Stimulated activated CD8-positive, alpha-beta memory T cell treated with anti-CD3 and anti-CD28 coated beads, Interleukin-12 subunit alpha, Interleukin-12 subunit beta, amount 100 ng/mL, for 24 hours (primary cell): ENCODE data around the gene INPP4A.

Source experiments
- DNase-seq: peaks from one replicate; pipeline ENCODE4 v3.0.0-alpha.2; 2020; ENCODE audit errors: extremely low read depth

The INPP4A gene

DNA sequence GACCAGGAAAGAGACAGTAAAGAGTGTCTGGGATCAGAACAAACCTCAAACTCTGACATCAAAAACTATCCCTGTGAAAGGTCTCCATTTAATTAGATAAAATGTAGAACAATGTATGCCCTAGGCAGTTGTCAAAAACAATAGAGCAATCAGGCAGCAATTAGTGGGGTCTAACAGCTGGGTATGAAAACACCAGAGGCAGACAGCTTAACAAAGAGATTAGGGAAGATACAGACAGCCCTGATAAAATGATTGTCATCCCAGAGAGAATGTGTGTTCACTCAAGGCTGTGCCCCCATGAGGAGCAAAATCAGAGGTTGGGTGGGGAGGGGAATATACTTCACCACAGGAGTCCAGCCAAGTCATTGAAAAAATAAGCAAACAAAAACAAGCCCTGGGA lies 50.0 kb downstream of the INPP4A start:
- DNase-seq = no peak

DNA sequence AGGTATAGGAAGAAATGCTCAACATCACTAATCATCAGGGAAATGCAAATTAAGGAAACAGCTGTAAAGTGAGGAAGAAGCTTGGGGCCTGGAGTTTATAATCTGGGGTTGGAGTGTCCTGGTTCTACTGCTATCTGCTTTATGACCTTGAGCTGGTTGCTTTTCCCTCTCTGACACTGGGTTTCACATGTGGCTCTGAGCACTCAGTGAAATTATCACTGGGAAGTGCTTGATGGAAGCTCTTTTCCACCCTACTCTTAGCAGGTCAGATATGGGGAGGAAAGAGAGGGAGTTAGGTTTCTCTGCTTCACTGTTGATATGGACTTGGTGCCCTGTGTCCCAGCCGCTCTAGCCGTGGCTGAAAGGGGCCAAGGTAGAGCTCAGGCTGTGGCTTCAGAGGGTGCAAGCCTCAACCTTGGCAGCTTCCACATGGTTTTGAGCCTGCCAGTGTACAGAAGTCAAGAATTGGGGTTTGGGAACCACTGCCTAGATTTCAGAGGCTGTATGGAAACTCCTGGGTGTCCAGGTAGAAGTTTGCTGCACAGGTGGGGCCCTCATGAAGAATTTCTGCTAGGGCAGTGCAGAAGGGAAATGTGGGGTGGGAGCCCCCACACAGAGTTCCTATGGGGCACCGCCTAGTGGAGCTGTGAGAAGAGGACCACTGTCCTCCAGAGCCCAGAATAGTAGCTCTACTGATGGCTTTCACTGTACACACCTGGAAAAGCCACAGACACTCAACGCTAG lies 52.3 kb downstream of the INPP4A start:
- no peak for DNase-seq

DNA sequence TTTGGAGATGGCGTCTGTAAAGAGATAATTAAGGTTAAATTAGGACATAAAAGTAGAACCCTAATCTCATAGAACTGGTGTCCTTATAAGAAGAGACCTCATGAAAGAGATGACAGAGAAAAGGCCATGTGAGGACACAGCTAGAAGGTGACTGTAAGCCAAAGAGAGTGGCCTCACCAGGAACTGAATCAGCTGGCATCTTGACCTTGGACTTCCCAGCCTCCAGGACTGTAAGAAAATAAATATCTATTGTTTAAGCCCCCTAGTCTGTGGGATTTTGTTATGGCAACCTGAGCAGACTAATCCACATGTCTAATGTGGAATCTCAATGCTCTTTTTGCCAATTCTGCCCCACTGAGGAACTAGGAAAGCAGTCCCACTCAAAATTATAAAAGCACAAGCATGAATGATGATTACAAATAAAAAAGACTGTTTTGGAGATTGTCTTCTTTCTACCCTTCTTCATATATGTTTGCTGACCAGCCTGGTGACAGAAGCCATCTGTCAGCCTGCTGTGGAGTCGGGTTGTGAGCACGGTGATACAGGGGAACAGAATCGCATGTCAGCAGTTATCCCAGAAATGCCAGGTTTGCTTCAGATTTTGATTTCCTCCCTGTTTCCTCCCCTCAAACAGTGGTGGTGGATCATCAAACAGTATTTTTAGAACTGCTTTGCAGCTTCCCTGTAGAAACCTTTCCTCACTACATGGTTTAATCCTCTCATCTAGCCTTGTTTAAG lies 54.2 kb downstream of the INPP4A start:
- no peak for DNase-seq

DNA sequence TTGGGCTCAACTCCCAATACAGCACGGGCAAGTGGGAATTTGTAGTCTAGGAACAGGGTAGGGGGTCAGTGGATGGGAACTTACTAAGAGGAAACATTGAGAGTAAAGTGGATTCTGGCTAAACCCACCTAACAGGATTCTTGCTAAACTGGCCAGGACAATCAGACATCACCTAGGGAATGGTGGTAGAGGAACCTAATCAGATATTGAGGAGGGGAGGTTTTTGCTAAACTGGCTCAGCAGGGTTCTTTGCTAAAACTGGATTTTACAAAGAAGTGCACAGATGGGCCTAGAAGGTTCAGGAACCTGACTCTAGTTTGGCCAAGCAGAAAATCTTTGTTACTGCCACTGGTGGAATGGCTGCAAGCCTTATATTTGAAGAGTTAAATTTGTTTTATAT lies 55.9 kb downstream of the INPP4A start:
- no peak for DNase-seq

DNA sequence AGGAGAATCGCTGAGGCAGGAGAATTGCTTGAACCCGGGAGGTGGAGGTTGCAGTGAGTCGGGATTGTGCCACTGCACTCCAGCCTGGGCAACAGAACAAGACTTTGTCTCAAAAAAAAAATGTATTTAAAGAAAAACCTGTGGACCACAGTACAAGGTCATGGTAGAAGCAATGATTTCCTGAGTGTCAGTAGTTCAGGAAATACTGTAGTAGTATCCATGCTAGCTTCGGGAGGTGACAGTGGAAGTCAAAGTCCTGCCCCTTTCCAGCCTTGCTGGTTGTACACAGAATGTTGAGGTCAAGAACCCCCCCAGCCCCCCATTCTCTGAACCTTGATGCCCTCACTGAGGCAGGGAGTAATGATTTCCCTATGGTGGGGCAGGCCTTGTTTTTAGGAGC lies 56.6 kb downstream of the INPP4A start:
- no peak for DNase-seq

DNA sequence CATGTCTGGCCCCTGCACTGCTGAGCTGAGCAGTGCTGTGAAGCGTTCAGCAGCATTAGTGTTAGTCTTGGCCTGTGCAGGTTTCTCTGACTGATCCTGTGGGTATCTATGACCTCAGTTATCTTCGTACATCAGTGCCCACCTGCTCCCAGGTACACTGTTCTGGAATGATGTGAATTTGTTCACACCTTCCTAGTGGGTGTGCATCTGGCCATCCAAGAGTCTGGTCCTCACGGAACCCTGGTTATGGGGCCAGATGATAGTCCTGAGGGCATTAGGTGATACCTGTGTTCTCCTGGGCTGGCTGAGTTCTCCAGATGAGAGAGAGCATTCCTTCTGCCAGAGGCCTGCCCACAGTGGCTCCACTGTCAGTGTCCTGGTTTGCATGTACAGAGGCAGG lies 57.2 kb downstream of the INPP4A start:
- DNase-seq = no peak

DNA sequence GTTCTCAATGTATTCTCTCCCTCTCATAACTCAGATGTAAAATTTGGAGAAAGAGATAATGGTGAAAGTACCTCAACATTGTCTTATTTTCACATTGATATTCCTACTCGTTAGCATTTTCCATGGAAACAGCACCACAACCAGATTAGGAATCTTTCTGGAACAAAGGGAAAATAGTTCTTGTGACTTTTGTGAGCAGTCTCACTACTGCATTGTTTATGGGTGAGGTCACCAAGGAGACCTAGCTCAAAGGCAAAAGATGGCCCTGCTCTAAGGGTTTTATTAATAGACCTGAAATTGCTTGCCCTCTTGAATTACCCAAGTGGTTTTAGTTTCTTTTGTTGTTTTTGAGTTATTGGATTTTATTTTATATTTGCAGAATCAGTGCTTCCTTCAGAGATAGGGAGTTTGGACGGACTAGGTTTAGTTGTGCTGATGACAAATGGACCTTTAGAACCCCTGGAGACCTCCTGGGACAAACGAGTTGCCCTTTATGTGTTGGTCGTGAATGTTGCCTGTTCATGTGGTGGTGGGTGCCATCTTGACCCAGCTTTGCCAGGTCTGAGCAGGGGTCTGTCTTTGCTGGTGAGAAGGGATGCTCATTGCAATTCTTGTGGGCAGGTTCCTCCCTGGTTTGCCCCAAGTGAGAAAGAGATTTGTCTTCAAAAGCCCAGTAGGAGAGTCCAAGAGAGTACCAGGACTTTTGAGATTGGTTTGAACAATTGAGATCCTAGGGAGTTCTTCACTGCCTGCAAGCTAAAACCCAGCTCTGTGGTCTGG lies 58.1 kb downstream of the INPP4A start:
- no peak for DNase-seq

DNA sequence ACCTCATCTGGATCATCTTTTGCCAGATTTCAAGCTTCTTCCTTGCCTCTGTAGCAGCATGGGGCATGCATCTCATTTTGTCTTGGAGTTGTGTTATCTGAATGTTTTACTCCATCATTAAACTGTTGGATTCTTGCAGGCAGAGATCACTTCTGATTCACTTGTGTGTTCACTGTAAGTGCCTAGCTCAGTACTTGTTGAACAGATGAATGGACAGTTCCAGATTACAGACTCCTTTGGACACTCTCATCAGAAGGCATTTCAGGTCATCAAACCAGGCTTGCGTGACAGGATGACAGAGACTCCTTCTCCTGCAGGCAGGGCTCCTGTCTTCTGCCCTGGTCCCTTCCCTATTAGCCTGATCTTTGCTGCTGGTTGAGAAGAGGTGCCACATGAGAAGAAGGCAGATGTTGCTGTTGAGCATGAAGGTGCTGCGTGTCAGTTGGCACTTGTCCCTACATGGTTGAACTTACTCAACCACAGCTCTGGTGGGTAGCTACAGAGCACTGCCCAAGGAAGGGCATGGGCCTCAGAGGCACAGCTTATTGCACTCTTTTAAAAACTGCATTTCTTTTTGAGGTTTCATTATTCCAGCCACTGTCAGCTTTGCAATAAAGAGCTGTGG lies 58.9 kb downstream of the INPP4A start:
- DNase-seq = no peak

DNA sequence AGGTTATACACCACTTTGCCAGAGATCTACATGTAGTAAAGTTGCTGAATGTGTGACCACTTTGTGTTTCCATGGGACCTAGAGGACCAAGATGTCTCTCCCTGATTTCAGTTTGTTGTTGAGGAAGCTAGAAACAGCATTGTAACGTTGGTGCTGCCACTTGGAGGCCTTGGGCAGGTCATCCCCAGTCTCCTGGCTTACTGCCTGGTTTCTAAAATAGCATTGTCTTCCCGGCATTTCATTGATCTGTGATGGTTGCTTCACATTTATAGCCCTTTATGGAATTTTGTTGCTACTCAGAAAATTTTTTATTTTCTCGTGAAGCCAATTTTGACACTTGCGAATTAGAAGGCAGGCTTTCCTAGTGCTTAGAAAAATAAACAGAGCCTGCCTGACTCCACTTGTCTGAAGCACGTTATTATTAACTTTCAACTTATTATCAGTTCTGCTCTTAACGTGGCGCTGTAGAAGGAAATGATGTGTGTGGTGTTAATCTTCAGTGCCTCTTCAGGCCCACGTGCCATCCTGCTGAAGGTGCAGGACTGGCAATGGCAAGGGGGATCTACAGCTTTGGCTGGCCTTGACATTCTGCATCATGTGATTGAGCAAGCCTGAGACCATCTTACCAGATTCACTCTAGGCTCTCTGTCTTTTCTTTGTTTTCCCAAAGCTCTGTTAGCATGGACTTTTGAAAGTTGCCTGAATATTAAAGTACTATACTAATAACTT lies 59.9 kb downstream of the INPP4A start:
- no peak for DNase-seq

DNA sequence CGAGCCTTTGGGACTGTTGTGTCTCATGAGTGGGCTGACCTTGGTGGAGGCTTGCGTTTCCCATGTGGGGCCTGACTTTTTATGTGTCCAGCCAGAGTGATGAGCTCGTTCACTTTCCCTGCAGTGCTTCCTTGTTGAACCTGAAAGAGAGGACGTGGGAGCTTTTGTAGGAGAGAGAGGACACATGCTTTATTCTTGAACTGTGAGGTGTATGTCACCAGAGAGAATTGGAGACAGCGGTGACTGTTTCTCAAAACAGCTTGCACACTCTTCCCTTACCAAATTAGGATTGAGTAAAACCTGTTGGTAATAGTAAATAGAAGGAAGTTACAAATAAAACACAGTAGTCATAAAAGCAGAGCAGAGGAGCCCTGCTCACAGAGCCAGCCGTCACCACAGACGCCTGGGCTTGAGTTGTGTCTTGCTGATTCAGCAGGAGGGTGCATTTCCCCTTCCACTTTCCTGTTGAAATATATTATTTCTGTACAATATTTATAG lies 60.7 kb downstream of the INPP4A start:
- DNase-seq = no peak

DNA sequence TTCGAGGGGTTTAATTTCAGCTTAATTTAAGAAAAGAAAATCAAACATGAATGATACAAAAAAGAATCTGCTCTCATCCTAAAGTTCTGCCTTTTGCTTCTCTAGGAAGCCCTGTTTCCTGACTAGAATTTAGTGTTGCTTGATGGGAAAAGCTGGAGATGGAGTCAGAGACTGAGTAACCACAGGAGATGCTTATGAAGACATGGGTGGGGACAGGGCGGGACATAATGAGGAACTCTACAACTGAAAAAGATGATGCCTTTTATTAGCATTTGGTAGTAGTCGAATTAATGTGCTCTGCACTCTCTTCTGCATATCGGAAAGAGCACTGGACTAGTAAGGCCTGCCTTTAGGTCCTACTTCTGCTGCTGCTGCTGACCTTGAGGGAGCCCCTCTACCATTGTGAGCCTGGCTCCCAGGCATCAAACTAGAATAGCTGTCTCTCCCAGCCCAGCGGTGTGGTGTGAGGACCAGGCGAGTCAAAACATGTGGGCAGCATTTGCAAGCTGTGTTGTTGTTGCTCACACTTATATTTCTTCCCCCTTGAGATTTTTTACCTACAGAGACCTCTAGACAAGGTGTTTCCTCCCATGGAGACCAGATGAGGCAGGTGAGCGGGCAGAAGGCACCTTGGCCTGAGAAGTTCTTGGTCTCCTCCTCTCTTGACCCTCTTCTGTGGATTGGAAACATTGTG lies 61.5 kb downstream of the INPP4A start:
- DNase-seq = no peak

DNA sequence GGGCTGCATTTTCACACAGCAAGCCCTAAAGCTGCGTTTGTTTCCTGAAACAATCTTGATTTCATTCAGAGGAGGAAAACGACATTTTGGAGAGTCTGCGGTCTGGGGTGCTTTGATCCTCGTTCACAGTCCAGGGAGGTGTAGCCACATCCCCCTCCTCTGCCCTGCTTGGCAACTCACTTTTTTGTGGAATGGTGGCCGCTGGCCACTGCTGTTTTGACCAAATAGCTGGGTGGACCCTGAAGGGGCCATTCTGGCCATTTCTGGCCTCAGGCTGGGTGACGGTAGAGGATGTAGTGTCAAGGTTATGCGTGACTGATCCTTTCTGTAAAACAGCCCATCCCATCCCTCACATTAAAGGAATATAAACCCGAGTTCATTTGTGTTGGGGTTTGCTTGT lies 62.2 kb downstream of the INPP4A start:
- no peak for DNase-seq

DNA sequence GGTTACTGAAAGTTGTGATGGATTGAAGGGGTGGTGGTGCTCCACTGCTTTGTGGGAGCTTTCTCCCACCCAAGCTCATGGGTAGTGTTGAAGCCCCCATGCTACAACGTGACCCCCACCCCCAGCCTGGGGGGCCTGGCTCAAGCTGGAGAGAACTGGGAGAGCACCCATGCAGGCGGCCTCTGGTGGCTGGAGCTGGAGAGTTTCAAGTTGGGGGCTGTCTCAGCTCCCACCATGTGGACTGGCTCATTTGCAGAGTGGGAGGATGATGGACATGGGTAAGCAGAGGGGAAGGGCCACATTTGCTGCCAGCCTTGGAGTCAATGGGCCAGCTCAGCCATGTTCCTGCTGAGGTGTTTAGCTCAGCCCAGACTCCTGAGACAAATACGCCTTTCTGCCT lies 62.8 kb downstream of the INPP4A start:
- DNase-seq = no peak

DNA sequence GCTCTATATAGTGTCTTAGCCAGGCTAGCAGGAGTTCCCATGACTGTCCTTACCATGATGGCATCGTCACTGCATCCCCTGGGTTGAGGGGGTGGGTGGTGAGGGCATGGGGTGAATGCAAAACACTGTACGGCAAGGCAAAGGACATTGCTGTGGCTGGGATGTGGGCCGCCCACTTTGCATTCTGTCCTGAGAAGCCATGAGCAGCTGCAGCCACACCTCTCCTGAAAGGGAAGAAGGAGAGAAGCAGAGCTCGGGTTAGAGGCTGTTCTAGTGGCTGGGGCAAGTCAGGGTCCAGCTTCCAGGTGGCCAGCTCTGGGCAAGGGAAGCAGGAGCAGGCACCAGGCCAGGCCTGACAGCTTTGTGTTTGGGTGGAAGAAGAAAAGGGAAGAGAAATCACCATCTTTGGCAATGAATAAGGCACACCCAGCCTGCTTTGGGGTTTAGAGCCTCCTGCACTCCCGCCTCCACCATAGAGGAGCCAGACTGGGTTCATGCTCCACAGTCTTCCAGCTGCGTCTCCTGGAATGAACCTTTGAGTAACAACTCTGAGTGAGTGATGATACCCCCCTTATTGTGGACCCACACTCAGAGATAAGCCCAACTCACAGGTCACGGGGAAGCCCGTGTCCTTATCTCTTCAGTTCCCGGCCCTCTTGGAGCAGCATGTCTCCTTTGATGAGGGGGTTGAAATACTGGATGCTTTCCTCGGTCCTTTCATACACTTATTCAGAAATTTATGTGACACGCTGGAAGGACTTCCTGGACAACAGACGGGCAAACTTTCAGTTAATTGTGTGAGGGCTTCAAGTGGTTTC lies 63.4 kb downstream of the INPP4A start:
- DNase-seq = no peak

DNA sequence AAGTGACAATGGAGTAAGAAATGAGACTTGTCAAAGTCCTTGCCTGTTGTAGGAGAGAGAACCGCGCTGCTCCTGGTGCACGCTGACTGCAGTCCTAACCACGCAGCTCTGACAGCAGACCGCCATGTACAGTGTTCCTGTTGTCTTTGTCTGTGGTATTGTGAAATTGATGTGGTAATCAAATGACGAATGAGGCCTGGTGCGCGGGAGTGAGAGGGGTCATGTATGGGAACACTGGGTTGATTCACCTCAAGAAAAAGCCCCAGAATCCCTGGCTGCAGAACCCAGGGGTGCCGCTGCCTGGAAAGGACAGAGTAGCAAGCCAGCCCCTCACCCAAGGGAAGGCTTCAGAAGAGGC lies 64.0 kb downstream of the INPP4A start:
- DNase-seq = peak; percentile 42

DNA sequence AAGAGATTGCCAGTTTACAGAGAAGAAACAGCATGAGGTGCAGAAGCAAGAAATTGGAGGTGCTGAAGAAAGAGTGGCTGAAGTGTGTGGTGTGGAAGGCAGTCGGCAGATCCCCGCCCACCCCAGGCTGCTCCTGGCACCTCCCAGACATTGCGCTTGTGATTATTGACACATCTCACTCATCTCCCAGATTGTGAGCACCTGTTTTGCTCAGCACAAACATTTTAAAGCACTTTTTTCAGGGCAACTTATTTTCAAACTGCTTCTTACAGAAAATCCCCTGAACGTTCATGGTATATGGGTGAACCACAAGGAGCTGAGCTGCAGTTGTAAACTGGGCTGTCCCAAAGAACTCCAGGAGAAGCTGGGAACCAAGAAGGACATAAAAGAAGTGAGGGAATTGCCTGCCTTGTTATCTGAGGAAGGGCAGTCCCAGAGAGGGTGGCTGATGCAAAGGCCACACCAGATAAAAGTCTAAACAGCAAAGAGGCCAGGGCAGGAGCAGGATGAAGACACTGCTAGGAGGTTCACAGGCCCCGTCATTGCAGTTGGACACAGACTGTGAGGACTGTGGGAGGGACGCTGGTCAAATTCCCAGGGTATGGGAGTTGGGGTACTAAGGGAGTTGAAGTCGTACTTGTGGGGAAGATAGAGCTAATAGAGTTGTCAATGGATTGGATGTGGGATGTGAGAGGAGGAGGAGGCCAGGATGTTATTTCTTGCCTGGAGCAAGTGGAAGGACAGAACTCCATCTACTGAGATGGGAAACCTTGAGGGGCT lies 65.1 kb downstream of the INPP4A start:
- no peak for DNase-seq

DNA sequence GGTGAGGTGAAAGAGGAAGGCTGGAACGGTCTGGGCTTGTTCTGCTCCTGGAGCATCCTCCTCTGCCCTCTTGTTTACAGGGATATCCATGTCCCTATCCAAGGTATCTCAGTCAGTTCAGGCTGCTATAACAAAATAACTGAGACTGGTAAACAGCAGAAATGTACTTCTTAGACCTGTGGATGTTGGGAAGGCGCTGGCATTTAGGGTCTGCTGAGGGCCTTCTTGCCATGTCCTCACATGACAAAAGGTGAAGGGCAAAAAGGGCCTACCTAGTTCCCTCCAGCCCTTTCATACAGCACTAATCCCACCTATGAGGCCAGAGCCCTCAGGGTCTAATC lies 65.6 kb downstream of the INPP4A start:
- DNase-seq = no peak

DNA sequence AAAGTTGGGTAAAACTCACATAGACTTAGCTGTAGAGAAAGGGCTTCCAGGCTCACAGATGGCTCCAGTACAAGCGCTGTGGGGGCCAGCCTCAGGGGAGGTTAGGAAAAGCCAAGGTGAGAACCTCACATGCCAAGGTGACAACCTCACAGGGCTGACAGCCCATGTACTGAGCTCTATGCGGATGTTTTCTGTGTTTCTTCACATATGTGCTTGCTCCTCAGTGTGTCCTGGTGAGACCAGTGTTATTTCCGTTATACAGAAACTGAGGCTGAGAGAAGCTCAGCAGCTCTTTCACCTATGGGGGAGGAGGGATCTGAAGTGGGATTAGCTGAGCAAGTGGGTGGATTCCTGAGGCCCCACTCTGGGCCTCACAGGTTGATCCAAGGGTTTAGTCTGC lies 67.3 kb downstream of the INPP4A start:
- no peak for DNase-seq

DNA sequence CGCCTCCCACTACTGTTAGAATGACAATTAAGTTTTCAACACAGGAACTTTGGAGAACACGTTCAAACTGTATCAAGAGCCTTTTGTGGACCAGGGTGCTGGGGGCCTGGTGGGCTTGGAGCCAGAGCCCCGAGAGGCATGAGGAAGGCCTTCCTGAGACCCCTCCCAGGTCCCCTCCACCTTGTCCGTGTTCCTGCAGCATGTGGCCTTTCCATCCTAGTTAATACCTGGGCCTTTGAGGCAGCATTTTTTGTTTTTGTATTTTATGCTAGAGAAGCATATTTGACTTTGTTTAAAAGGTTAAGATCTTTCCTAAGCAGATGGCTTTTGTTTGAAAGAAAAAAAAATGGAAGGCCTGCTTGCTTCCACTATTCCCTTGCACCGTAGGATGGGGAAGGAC lies 68.0 kb downstream of the INPP4A start:
- DNase-seq = no peak
